Lower leg skin (tissue), 4 donors: ENCODE results near the gene RPL37A. TPM values are rescaled to one million over a fixed set of nuclear protein-coding genes. Genes with fewer than 3 reads are reported as not detected.

Experiments used
- DNase-seq, 2 donors: peaks; one replicate each; pipeline ENCODE4 v3.0.0-alpha.2; 2019; ENCODE audit warnings: low spot score in 2 of 2
- H3K4me3 ChIP-seq: fragments of 200-600 bp; sonication (generic); 2 replicates; pipeline ENCODE4 v1.5.1; 2017; ENCODE audit warnings: mild to moderate bottlenecking, low read depth; ENCODE audit not compliant: poor library complexity, severe bottlenecking
- CTCF ChIP-seq, 3 donors: fragments of 450-650 bp; IDR thresholded peaks; one replicate each; pipeline ENCODE4 v1.5.1; 2016; ENCODE audit warnings: antibody characterized with exemption in 3 of 3, mild to moderate bottlenecking in 3 of 3, moderate library complexity in 2 of 3
- POLR2A ChIP-seq, 2 donors: fragments of 450-650 bp; IDR thresholded peaks; one replicate each; pipeline ENCODE4 v1.6.1; 2016 to 2017; ENCODE audit warnings: antibody characterized with exemption in 2 of 2, mild to moderate bottlenecking in 1 of 2, moderate library complexity in 1 of 2
- WGBS, 2 donors: methylation state at CpG; one replicate each; pipeline ENCODE4 v1.1.5; 2018; 5-methylcytosine and 5-hydroxymethylcytosine counted together
- intact Hi-C: fragments of 100-400 bp; cut with DNase I; formaldehyde crosslinking; loops from one replicate; pipeline ENCODE4 v1.15.0; 2023; ENCODE audit warnings: low total_unique reads
- total RNA-seq, 4 donors: library from RNA; depleted of rRNA; stranded (reverse); fragments of >200 nt; gene quantifications; one replicate each; pipeline ENCODE4 v1.1.0, GENCODE V29; 2016

Gene RPL37A
- total RNA-seq, 4 donors from 2014 or later = 1,765 to 2,628 (median 2,029) TPM

GRCh38 chr2:216520112-216520511 is 21.5 kb downstream of the RPL37A start:
- WGBS, 2 donors = 85 to 94% methylated on average over 4 of the region's 4 CpGs
- no peak for TF ChIP-seq CTCF (IDR thresholded peaks at IDR 0.05)
- no peak for TF ChIP-seq POLR2A (IDR thresholded peaks at IDR 0.05)
- no peak for DNase-seq
- intact Hi-C loops = no loop called here
- H3K4me3 ChIP-seq = no peak overlapping the region

GRCh38 chr2:216522892-216523502 is 24.4 kb downstream of the RPL37A start:
- TF ChIP-seq CTCF (IDR thresholded peaks at IDR 0.05) = no peak
- no peak for TF ChIP-seq POLR2A (IDR thresholded peaks at IDR 0.05)

GRCh38 chr2:216525972-216526371 is 27.3 kb downstream of the RPL37A start:
- TF ChIP-seq POLR2A (IDR thresholded peaks at IDR 0.05) (no peak), CTCF (IDR thresholded peaks at IDR 0.05) (no peak)
- DNase-seq = peak in 1 of 2 donors; percentile 8
- H3K4me3 ChIP-seq = no peak overlapping the region
- intact Hi-C loops = no loop called here
- WGBS, 2 donors = 77 to 81% methylated on average over 4 of the region's 4 CpGs

More at GRCh38 chr2:216522892-216523502, 24.4 kb downstream of the RPL37A start:
- intact Hi-C loops = no loop called here
- WGBS, 2 donors = 90 to 97% methylated on average over 1 of the region's 1 CpG
- H3K4me3 ChIP-seq = no peak overlapping the region
- DNase-seq = no peak

- no peak for TF ChIP-seq POLR2A (IDR thresholded peaks at IDR 0.05)
- TF ChIP-seq CTCF (IDR thresholded peaks at IDR 0.05) = no peak
- 92 to 100% methylated on average over 1 of the region's 1 CpG for WGBS, 2 donors
- no peak for DNase-seq
- intact Hi-C loops = no loop called here
- H3K4me3 ChIP-seq = no peak overlapping the region
These were observed 28.3 kb downstream of the RPL37A start for GRCh38 chr2:216526939-216527338.

GRCh38 chr2:216527600-216527999 is 29.0 kb downstream of the RPL37A start:
- intact Hi-C loops = no loop called here
- WGBS, 2 donors = 93 to 97% methylated on average over 1 of the region's 1 CpG
- no peak for DNase-seq
- no peak for TF ChIP-seq POLR2A (IDR thresholded peaks at IDR 0.05)
- no peak for TF ChIP-seq CTCF (IDR thresholded peaks at IDR 0.05)
- H3K4me3 ChIP-seq = no peak overlapping the region

- DNase-seq = peak in 1 of 2 donors; percentile 18
- no peak overlapping the region for H3K4me3 ChIP-seq
- TF ChIP-seq CTCF (IDR thresholded peaks at IDR 0.05) (no peak), POLR2A (IDR thresholded peaks at IDR 0.05) (no peak)
- 73 to 79% methylated on average over 2 of the region's 2 CpGs for WGBS, 2 donors
- intact Hi-C loops = no loop called here
These were observed 33.9 kb downstream of the RPL37A start for GRCh38 chr2:216532562-216532961.
